ENCODE results near the gene MAP7.

Gene MAP7

GRCh38 chr6:136429264-136430065, 120.8 kb downstream of the MAP7 start:
- CTCF ChIA-PET: no interaction called here
- H3K27ac ChIP-seq: no peak overlapping the region
- no peak for DNase-seq (ENCODE audit: low spot score)
- POLR2A ChIA-PET (ENCODE audit: low non-redundant PET): no interaction called here
- TF ChIP-seq CTCF (conservative IDR thresholded peaks at IDR 0.05; ENCODE audit: low read depth): no peak

- H3K27ac ChIP-seq: no peak overlapping the region
- TF ChIP-seq CTCF (conservative IDR thresholded peaks at IDR 0.05; ENCODE audit: low read depth): no peak
- no peak for DNase-seq (ENCODE audit: low spot score)
- ChIA-PET CTCF (no interaction called here), POLR2A (ENCODE audit: low non-redundant PET) (no interaction called here)
Observed at GRCh38 chr6:136427378-136427717, 122.9 kb downstream of the MAP7 start.

GRCh38 chr6:136426627-136427377, 123.4 kb downstream of the MAP7 start:
- CTCF ChIA-PET: no interaction called here
- no peak for DNase-seq (ENCODE audit: low spot score)
- no peak for TF ChIP-seq CTCF (conservative IDR thresholded peaks at IDR 0.05; ENCODE audit: low read depth)
- POLR2A ChIA-PET (ENCODE audit: low non-redundant PET): no interaction called here
- H3K27ac ChIP-seq: no peak overlapping the region

- CTCF ChIA-PET: no interaction called here
- TF ChIP-seq CTCF (conservative IDR thresholded peaks at IDR 0.05; ENCODE audit: low read depth): no peak
- H3K27ac ChIP-seq: no peak overlapping the region
- no peak for DNase-seq (ENCODE audit: low spot score)
- POLR2A ChIA-PET (ENCODE audit: low non-redundant PET): no interaction called here
Observed at GRCh38 chr6:136425793-136426192, 124.4 kb downstream of the MAP7 start.

- CTCF ChIA-PET: no interaction called here
- DNase-seq (ENCODE audit: low spot score): no peak
- no peak for TF ChIP-seq CTCF (conservative IDR thresholded peaks at IDR 0.05; ENCODE audit: low read depth)
- POLR2A ChIA-PET (ENCODE audit: low non-redundant PET): no interaction called here
- H3K27ac ChIP-seq: no peak overlapping the region
Observed at GRCh38 chr6:136424901-136425300, 125.3 kb downstream of the MAP7 start.

- no peak overlapping the region for H3K27ac ChIP-seq
- ChIA-PET POLR2A (ENCODE audit: low non-redundant PET) (no interaction called here), CTCF (no interaction called here)
- no peak for DNase-seq (ENCODE audit: low spot score)
- no peak for TF ChIP-seq CTCF (conservative IDR thresholded peaks at IDR 0.05; ENCODE audit: low read depth)
Observed at GRCh38 chr6:136424450-136424849, 125.8 kb downstream of the MAP7 start.

All from RWPE1 (cell line).